ENCODE results near the gene SNAP25.

Gene SNAP25

DNA sequence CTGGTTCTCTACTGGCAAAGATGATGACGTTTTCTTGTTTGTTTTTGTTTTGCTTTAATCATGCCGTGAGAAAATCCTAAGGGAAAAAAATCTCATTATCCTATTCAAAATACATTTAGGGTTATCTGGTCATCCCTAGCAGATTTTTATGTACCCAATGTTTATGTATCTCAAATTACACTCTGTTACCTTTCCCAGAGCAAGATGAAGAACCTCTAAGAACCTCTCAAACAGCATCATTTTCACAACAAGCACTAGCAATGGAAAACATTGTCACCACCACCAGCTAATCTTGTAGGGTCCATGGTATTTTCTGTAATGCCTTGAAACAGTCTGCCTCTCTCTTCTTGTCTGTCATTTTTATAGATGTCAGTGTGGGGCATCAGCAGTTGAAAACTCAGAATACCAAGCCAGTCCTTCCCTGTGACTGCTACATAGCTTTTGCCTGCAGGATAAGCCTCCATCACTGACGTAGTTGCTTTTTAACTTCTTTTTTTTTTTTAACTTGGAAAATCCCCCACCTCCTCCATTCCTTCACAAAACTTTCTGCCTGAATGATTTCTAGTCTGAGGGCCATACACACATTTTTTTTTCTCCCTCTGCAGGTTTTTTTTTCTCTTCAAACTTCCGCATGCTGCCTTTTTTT is 2.4 kb upstream of the SNAP25 start:
- DNase-seq (ENCODE audit: low read depth in 2 of 2): no peak

DNA sequence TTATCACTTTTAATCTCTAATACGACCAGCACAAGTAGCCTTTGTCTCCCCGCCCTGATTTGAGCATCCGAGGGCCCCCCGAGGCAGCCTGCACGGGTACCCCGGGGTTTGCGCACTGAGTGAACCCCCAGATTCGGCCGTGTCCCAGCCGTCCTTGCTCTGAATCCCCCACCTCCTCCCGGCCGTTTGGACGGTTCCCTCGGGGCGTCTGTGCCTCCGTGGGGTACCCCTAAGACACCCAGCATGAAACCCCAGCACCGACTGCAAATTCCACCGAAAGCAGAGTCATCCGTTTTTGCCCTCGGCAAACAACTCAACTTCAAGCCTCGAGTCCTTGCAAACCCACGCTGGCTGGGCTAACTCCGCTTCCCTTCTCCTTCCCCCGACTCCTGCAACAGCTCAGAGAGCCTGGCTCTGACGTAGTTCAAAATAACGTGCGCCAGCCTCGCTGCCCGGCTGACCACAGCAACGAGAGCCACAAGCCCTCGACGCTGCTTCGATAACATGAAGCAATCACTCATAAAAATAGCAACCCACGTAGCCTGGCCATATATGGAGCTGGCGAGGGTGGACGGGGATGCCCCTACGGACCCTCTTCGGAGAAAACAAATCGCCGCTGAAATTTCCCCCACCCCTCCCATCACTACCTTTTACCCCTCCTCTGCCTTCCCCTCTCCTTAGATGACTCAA is 764 bp upstream of the SNAP25 start:
- DNase-seq (ENCODE audit: low read depth in 2 of 2): peak in 1 of 2 donors; percentile 22

DNA sequence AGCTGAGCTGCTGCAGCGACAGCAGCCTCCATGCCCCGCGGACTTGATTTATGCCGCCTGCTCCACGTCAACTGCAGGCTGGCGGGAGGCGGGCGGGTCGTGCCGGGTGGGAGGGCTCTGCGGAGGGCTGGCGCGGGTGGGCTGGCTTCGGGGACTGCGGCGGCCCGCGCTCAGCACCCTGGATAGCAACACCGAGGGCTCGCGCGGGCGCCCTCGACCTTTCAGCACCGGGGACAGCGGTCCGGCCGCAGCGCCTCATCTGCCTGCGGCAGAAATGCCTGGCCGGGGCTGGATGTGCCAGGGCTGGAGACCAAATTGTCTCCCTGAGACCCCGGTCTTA is 792 bp downstream of the SNAP25 start:
- peak; percentile 48 to 54 for DNase-seq (ENCODE audit: low read depth in 2 of 2)

DNA sequence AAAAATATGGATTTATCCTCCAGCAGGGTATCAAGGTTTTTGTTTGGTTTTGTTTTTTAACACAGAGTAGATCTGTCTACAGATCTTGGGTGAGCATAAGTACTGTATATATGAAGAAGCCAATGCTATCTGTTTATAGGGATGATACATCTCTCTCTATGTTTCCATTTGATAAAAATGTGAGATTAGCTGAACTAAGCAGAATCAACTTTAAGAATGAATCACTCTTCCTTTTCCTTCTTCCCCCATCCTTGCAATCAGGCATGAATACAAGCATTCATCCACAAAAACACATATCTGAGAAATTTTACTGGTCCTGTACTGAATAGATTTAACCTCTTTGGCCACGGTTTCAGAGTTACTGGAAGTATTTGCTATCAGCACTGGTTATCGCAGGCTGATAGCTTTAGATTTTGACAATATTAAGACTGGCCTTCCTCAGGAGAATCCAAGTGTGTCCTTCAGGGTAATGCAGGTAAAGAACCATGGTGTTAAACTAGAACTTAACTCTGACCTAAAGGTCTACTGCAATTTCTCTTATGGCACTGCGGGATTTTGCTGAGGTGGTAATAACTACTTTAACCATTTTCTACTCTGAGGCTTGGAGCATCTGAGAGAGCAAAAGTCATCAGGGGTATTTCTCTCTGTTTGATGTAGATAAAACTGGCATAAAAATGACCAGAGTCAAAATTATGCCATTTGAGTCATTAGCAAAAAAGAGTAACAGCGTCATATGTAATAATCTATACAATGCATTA is 1.5 kb downstream of the SNAP25 start:
- DNase-seq (ENCODE audit: low read depth in 2 of 2): no peak

DNA sequence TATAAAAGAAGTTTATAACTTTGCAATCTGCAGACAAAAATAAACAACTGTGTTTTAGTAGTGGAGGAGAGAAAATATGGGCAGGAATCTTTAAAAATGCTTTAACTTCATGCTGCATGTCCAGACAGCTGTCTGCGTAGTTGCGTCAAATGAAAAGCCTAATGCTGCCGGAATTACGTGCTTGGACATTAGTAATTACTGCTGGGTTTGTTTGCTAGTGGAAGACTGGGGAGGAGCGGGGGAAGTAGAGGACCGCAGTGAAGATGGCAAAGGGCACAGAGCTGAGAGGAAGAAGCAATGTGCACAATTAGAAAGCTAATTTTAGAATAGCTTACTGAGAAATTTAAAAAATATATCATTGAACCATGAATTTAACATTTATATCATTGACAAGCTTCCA is 2.4 kb downstream of the SNAP25 start:
- DNase-seq (ENCODE audit: low read depth in 2 of 2): no peak

DNA sequence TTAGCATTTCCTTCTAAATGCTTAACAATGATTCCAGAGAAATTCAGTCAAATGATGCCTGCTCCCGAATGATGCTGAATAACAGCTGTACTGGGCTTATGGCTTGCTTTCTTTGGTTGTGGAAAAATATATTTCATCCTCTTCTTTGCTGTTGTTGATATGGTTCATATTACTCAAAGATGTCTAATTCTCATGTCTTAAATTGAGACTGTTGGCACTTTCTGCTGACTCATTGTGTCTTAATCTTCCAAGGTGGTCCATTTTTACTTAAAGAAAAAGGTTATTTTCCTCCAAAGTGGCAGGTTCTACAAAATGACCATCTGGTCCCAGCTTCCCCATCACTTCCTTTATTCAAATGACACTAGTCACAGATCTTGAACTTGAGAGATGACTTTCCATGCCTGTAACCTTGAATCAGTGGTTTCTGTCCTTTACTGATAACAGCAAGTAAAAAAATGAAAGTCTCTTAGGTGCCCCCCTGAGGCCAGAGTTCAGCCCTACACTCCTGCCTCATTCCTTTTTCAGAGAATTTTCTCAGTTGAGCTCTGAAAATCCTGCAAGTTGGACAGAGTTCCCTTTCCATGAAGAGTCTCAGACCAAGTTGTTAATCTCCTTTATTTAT is 6.9 kb downstream of the SNAP25 start:
- no peak for DNase-seq (ENCODE audit: low read depth in 2 of 2)

DNA sequence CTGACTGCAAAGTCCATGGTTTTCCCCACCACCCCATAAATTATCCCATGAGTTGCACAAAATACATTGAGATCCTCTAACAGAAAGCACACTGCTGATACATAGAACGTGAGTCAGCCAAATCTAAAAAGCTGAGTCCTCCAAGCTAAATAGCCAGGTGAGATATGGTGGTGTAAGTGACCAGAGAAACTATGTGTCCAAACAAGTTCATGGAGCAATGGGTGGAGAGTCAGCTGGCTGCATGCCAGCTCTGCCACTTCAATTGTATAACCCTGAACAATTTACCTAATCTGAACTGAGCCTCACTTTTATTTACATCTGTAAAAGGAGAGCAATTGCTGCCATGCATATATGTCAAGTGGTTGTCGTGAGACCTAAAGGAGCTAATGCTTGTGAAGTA is 9.7 kb downstream of the SNAP25 start:
- no peak for DNase-seq (ENCODE audit: low read depth in 2 of 2)

DNA sequence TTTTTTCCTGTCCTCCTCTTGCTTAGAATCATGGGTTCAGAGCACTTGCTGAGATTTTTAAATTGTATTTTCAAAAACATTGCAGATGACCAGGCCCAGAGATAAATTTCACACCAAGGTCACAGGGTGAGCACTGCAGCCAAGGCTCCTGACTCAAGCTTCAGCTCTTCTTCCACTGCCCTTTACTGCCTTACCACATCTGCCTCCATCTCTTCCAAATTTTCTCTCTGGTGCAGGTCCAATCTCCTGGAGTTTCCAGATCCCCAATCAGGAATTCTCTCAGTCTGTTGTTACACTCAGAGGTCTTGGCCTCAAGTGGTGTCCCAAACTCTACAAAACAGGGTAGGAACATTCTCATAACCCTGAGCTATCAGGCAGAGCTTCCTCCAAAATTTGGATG is 12.7 kb downstream of the SNAP25 start:
- no peak for DNase-seq (ENCODE audit: low read depth in 2 of 2)

DNA sequence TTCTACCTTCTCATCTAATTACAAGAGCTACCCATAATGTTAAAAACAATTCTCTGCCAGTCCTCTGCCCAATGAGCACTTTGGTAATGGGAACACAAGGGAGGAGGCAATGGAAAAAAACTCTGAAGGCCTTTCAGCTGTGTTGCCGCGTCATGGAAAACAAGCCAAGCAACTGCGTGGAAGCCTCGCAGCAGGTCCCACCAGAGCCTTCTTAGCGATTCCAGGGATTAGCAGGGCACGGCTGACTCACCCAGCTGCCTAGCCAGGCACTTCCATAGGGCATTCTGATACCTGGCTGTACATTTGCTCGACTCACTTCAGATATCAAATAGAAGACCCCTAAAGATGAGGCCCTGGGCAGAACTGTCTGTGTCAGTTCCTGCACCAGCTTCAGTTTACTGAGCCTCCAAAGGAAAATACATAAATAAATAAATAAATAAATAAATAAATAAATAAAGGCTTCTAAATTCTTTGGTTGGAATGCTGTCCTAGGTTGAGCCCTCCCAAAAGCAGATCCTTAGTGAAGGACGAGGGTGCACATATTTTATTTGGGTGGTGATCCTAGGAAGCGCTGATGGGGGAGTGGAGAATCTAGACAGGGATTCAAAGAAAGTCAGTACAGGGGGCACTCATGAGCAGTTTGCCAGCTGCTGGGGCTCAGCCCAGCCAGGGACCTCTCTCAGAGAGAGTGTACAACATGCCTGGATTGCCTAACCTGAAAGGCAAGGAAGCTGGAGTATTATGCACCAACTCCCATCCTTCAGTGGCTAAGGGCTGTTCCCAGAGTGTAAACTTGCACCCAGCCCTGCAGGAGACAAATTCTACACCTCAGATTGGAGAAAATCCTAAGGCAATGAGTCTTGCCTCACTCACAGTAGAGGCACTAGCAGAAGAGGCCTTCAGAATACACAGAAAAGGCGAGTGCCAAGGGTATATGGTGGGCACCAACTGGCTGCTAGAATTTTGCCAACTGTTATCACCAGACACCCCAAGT is 18.2 kb downstream of the SNAP25 start:
- DNase-seq (ENCODE audit: low read depth in 2 of 2): no peak

DNA sequence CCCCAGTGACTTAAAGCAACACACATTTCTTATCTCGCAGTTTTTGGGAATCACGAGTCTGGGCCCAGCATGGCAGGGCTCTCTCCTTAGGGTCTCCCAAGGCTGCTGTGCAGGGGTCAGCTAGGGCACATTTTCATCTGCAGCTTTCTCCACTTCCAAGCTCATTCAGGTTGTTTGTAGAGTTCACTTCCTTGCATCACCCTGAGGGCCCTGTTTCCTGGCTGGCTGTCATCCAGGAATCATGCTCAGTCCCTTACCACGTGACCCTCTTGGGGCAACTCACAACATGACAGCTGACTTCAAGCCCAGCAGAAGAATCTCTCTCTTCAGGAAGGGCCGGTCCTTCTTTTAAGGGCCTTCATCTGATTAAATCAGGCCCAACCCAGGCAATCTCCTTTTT is 21.3 kb downstream of the SNAP25 start:
- DNase-seq (ENCODE audit: low read depth in 2 of 2): no peak

DNA sequence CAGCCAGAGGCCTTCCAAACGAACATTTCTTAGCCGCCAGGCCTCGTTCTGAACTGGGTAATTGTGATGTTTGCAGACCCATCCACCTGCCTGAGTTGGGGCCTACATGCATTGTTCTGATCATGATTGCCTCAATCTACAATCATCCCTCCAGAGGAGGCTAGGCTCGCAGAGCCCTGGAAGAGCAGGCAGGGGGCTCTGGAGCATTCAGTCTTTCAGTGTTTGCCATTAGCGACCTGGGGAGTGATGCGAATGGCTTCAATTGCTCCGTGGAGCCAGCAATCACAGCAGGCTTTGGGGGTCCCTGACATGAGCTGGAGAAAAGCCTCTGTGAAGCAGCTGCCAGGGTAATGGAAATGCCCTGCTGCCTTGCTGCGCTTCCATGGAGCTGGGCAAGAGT is 22.0 kb downstream of the SNAP25 start:
- DNase-seq (ENCODE audit: low read depth in 2 of 2): no peak

DNA sequence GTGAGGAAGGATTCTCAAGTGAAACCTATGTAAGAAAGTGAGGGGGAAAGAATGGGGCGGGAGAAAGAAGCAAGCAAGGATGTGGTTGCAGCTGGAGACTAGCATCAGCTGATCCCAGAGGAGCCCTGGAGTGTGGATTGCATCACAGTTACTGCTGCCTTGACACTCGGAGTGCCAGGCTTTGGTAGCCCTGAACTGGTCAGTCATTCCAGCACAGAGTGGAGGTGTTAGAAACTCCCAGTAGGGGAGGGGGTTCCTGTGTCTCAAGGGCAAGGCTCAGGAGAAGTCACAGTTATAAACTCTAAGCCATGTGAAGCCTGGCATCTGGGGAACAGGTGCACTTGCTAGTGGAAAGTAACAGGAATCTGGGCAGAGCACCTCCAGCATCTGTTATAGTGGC is 23.5 kb downstream of the SNAP25 start:
- DNase-seq (ENCODE audit: low read depth in 2 of 2): no peak

DNA sequence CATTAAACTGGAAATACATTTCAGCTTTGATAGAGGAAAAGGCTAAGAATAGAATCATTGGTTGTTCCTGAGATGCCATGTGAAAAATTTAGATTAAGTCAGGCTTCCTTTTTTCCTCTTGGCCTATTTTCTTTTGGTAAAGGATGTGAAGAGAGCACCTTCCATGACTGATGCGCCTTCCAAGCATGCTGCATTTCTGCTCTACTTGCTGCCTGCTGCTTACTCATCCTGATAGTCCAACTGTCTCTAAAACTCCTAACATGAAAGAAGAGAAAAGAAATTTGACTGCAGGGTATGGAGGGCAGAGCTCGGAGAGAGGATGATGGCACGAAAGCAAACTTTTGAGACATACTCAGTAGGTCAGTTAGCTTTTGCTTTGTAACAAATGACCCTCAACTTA is 28.8 kb downstream of the SNAP25 start:
- DNase-seq (ENCODE audit: low read depth in 2 of 2): no peak

DNA sequence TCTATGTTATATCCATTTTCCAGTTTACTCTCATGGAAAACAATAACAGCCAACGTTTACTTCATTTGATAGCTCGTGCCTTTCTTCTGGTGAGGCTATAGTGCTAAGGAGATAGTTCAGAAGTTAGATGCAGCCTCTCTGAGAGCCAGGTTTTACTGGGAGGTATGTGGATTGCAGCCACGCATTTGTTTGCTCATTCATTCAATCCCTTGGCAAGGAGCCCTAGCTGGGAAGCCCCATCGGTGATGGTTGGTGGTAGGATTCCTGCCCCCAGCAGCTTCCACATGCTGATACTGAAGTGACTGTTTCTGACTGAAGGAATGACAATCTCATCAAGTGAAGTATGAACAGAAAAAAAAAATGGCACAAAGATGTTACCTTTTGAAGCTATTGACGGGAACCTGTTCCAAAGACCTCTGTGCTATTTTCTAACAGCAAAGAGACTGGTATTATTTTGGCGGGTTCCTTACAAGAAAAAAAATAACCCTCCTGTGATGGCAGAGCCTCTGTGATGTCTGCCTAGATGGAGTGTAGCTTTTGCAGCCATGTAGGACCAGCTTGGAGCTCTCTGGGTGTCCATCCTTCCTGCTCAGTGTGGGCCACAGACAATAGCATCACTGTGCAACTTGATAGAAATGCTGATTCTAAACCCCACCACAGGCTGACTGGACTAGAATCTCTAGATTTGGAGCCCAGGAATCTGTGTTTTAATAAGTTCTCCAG is 30.6 kb downstream of the SNAP25 start:
- DNase-seq (ENCODE audit: low read depth in 2 of 2): no peak

DNA sequence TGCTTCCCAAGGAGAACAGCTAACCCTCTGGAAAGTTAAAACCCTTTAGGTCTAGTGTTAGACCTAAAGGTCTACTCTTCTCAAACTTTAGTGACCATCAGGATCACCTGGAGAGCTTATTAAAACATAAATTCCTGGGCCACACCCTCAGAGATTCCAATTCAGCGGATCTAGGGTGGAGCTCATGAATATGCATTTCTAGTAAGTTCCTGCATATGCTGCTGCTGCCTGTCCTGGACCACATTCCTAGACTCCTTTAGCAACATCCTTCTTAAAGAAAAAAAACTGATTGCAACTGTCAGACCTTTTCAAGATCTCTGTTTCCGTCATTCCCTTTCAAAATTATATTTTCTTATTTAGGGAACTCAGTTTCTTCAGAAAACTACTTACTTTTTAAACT is 31.2 kb downstream of the SNAP25 start:
- no peak for DNase-seq (ENCODE audit: low read depth in 2 of 2)

DNA sequence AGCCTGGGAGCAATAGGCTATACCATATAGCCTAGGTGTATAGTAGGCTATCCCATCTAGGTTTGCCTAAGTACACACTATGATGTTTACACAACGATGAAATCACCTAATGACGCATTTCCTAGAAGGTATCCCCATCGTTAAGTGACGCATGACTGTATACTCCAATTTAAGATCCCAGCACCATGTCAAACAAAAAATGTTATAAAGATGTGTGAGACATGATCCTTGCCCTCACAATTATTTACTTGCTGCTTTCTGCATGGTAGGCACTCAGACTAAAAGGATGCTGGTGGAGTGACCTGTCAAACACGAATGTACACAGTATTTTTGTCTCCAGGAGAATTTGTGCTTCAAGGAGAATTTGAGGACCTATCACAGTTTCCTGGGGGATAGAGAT is 32.3 kb downstream of the SNAP25 start:
- DNase-seq (ENCODE audit: low read depth in 2 of 2): no peak

DNA sequence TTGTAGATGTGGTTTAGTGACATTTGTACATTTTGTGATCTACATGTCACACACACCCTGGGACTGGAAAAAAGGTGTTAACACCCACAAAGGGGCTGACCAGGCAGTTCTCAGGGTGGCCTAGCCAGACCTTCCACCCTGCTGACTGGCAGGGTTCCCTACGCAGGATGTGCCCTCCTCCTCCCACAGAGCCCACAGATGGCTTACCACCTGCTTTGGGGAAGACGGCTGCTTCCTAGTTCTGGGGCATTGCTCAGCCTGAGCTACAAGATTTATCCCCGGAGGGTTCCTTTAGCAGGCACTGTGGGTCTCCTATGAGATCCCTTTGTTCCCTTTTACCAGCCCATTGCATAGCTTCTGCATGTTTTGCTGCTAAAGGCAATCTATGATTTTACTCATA is 35.1 kb downstream of the SNAP25 start:
- DNase-seq (ENCODE audit: low read depth in 2 of 2): no peak

DNA sequence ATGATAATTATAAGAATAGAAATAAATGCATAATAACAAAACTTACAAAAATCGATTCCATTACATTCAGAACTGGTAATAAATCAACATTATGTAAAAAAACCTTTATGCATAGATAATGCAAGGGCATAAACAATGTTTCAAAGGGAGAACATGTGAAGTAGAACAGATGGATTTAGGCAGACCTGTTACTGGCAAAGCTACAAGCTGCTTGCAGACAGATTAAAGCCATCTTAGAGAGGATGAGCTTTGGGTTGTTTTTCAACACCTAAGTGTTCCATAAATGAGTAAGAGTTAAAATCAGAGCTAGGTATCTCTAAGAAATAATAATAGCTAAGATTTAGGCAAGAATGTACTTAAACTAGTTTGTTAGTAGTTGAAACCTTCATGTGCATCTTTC is 37.2 kb downstream of the SNAP25 start:
- no peak for DNase-seq (ENCODE audit: low read depth in 2 of 2)

DNA sequence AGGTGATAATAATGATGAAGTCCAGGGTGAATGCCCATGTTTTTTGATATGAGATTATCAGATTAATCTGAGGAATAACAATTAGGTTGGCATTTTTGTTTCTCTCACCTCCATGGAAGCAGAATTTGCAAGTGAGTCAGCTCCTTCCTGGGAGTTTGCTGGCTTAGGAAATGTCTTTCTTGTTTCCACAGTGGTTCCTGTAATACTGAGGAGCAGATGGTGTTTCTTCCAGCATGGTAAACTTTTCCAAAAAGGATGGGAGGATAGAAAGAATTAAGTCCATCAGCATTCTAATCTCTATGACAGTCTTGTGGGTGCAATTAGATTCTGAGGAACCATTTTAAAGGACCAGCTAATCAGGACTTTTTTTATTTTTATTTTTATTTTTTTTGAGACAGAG is 40.5 kb downstream of the SNAP25 start:
- no peak for DNase-seq (ENCODE audit: low read depth in 2 of 2)

DNA sequence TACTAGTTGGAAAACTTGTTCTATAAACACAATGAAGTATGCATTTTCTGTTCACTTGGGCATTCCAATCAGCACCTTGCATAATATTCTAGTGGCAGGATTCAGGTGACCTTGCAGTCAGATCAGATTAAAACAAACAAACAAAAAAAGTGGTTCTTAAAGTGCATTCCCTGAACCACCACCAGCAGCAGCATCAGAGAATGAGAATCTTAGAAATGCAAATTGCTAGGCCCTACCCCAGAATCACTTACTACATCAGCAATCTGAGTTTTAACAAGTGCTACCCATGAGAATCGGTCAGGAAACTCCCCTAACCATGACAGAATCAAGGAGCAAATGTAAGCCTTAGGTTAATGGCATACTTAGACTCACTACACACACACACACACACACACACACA is 41.7 kb downstream of the SNAP25 start:
- DNase-seq (ENCODE audit: low read depth in 2 of 2): no peak

DNA sequence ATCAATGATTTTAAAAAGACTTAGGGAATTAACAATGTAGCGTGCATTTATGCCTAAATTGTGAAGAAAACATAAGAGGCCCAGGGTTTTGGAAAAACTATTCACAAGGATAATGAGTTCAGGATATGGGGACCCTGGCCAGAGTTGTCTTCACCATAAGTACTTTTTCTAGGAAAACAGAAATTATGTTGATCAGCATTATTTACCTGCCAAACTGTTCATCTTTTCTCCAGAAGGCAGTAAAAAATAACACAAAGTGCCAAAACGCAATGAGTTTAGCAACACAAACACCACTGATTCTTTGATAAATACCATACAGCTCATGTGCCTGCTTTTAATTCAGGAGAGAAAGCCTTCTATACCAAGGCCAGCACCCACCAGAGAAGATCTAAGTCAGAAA is 43.1 kb downstream of the SNAP25 start:
- no peak for DNase-seq (ENCODE audit: low read depth in 2 of 2)

Data from stimulated activated CD8-positive, alpha-beta memory T cell treated with anti-CD3 and anti-CD28 coated beads, Interleukin-2, amount 100 ng/mL, for 48 hours (primary cell).